Fibroblast of skin of right quadriceps (primary cell): Measurements from ENCODE around the gene KRT23.

Experiments used
- DNase-seq: peaks from one replicate; pipeline ENCODE4 v3.0.0-alpha.2; 2013

Gene KRT23

GRCh38 chr17:40937384-40937819 is at the start of gene KRT23:
Gene KRT23, minus strand, starts transcription at chr17:40937646. Its CDS starts 1,043 bp downstream, at chr17:40936603.
- no peak for DNase-seq

GRCh38 chr17:40986920-40987319 is 49.5 kb upstream of the KRT23 start:
- no peak for DNase-seq

GRCh38 chr17:40984226-40984625 is 46.8 kb upstream of the KRT23 start, which contains the start of gene KRT40:
Gene KRT40, minus strand, starts transcription at chr17:40984326. Its CDS starts 53 bp downstream, at chr17:40984273.
- DNase-seq = no peak

GRCh38 chr17:40981115-40981514 is 43.7 kb upstream of the KRT23 start:
- no peak for DNase-seq

- peak; percentile 40 for DNase-seq
These were observed 43.1 kb upstream of the KRT23 start for GRCh38 chr17:40980596-40980995.

- DNase-seq = no peak
These were observed 42.7 kb upstream of the KRT23 start for GRCh38 chr17:40980117-40980516.

GRCh38 chr17:40978575-40979151 is 41.2 kb upstream of the KRT23 start:
- no peak for DNase-seq

GRCh38 chr17:40975516-40975915 is 38.1 kb upstream of the KRT23 start:
- no peak for DNase-seq

GRCh38 chr17:40974366-40974765 is 36.9 kb upstream of the KRT23 start:
- DNase-seq = no peak

- no peak for DNase-seq
These were observed 30.1 kb upstream of the KRT23 start for GRCh38 chr17:40967582-40967981.

- DNase-seq = no peak
These were observed 29.4 kb upstream of the KRT23 start, which contains the start of gene KRT39 for GRCh38 chr17:40966848-40967247. Gene KRT39, minus strand, starts transcription at chr17:40966948. Its CDS starts 92 bp downstream, at chr17:40966856.

- DNase-seq = no peak
These were observed 26.4 kb upstream of the KRT23 start for GRCh38 chr17:40963838-40964237.

GRCh38 chr17:40962059-40962561 is 24.7 kb upstream of the KRT23 start:
- DNase-seq = no peak

- DNase-seq = no peak
These were observed 24.1 kb upstream of the KRT23 start for GRCh38 chr17:40961591-40961990.

- no peak for DNase-seq
These were observed 22.7 kb upstream of the KRT23 start for GRCh38 chr17:40960144-40960543.

GRCh38 chr17:40958086-40958953 is 20.9 kb upstream of the KRT23 start:
- DNase-seq = no peak

GRCh38 chr17:40956401-40957254 is 19.2 kb upstream of the KRT23 start:
- DNase-seq = peak; percentile 98

GRCh38 chr17:40953881-40954280 is 16.4 kb upstream of the KRT23 start:
- DNase-seq = peak; percentile 88

- peak; percentile 92 for DNase-seq
These were observed 15.2 kb upstream of the KRT23 start for GRCh38 chr17:40952661-40953060.

GRCh38 chr17:40952154-40952553 is 14.7 kb upstream of the KRT23 start:
- no peak for DNase-seq

GRCh38 chr17:40951011-40951622 is 13.7 kb upstream of the KRT23 start:
- DNase-seq = no peak

GRCh38 chr17:40950176-40950575 is 12.7 kb upstream of the KRT23 start:
- DNase-seq = no peak
